ENCODE measurements around the gene ASL. TPM values are rescaled to one million over a fixed set of nuclear protein-coding genes. Genes with fewer than 3 reads are reported as not detected.
A peak's percentile ranks its signal among the peaks of the same experiment; 100 is the strongest.
"Not testable (repeated sequence)": the region's sequence is repeated elsewhere in the genome, so short reads cannot be mapped to it uniquely, and the experiment has no call there.

ASL gene
- total RNA-seq, 4 donors from 2014 or later = 14.6 to 29.0 (median 27.9) TPM

DNA sequence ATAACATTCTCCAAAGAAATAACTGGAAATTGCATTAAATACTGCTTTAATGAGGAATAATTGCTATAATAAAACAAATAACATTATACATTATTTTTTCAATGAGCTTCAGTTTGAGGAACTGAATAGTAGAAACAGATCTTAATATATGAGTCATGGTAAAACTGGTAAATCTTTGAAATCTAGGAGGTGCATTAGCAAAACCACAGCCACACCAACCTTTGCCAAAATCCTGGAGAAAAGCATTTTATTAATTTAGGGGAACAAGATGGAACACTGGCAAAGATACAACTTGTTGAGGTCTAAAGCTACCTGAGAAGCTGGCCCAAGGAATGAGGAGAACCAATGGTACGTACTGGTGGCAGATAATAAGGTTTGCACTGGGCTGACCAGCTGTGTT is 5.4 kb upstream of the ASL start:
- TF ChIP-seq POLR2A (IDR thresholded peaks at IDR 0.05) = no peak
- TF ChIP-seq, protein P1, sequence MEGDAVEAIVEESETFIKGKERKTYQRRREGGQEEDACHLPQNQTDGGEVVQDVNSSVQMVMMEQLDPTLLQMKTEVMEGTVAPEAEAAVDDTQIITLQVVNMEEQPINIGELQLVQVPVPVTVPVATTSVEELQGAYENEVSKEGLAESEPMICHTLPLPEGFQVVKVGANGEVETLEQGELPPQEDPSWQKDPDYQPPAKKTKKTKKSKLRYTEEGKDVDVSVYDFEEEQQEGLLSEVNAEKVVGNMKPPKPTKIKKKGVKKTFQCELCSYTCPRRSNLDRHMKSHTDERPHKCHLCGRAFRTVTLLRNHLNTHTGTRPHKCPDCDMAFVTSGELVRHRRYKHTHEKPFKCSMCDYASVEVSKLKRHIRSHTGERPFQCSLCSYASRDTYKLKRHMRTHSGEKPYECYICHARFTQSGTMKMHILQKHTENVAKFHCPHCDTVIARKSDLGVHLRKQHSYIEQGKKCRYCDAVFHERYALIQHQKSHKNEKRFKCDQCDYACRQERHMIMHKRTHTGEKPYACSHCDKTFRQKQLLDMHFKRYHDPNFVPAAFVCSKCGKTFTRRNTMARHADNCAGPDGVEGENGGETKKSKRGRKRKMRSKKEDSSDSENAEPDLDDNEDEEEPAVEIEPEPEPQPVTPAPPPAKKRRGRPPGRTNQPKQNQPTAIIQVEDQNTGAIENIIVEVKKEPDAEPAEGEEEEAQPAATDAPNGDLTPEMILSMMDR (IDR thresholded peaks at IDR 0.05) = no peak
- intact Hi-C loops (cut with DNase I; ENCODE audit: low total_unique reads) = no loop called here
- H3K4me3 ChIP-seq (ENCODE audit: low read depth, poor library complexity, severe bottlenecking) = no peak overlapping the region
- no peak for DNase-seq (ENCODE audit: low spot score in 2 of 2)
- WGBS, 2 donors = 86 to 88% methylated on average over 1 of the region's 1 CpG

GRCh38 chr7:66072208-66072607 is 3.4 kb upstream of the ASL start:
- WGBS, 2 donors = 66 to 72% methylated on average over 7 of the region's 7 CpGs
- H3K4me3 ChIP-seq (ENCODE audit: low read depth, poor library complexity, severe bottlenecking); DNase-seq (ENCODE audit: low spot score in 2 of 2); intact Hi-C loops (cut with DNase I; ENCODE audit: low total_unique reads): not testable (repeated sequence)

- peak overlapping the region; percentile 70 for H3K4me3 ChIP-seq (ENCODE audit: low read depth, poor library complexity, severe bottlenecking)
- TF ChIP-seq, protein P1 (IDR thresholded peaks at IDR 0.05) = no peak
- no peak for TF ChIP-seq POLR2A (IDR thresholded peaks at IDR 0.05)
- intact Hi-C loops (cut with DNase I; ENCODE audit: low total_unique reads) = no loop called here
- 71 to 73% methylated on average over 11 of the region's 11 CpGs for WGBS, 2 donors
- DNase-seq (ENCODE audit: low spot score in 2 of 2) = no peak
Observed at GRCh38 chr7:66076462-66077329, 1.1 kb downstream of the ASL start.

DNA sequence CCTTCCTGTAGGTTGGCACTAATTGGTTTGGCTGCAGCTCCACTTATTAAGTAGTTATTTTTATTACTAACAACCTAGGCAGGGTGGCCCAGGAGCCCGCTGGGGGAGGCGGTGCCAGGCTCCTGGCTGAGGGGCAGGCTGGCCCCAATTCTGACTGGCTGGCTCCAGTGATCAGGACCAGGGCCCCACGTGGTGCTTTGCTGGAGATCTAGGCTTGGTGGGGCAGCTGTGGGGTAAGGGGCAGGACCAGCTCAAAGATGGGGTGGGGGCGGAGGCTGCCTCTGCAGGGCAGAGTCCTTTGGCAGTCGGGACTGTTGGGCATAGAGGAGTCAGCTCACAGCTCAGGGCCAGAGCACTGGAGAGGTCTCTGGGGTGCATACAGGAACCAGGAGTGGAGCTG is 2.4 kb downstream of the ASL start:
- TF ChIP-seq POLR2A (IDR thresholded peaks at IDR 0.05) = no peak
- TF ChIP-seq, protein P1 (IDR thresholded peaks at IDR 0.05) = no peak
- intact Hi-C loops (cut with DNase I; ENCODE audit: low total_unique reads) = no loop called here
- no peak for DNase-seq (ENCODE audit: low spot score in 2 of 2)
- H3K4me3 ChIP-seq (ENCODE audit: low read depth, poor library complexity, severe bottlenecking) = no peak overlapping the region
- 56 to 69% methylated on average over 3 to 5 of the region's 5 CpGs for WGBS, 2 donors

DNA sequence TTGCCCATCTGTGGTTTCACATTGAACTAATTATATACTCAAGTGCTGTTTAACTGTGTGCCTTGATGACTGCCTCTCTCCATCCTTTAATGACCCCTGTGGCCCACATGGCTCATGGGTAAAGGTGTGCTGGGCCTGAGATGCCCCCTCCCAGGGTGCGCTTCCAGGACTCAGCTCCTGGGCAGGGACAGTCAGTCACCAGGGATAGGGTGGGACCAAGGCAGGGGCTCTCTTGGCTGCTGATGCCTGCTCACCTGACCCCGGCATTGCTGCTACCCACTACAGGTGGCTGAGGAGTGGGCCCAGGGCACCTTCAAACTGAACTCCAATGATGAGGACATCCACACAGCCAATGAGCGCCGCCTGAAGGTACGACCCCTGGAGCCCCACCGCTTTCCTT is 6.5 kb downstream of the ASL start:
- TF ChIP-seq, protein P1 (IDR thresholded peaks at IDR 0.05) = no peak
- no peak for TF ChIP-seq POLR2A (IDR thresholded peaks at IDR 0.05)
- intact Hi-C loops (cut with DNase I; ENCODE audit: low total_unique reads) = no loop called here
- H3K4me3 ChIP-seq (ENCODE audit: low read depth, poor library complexity, severe bottlenecking) = no peak overlapping the region
- DNase-seq (ENCODE audit: low spot score in 2 of 2) = no peak
- 95 to 98% methylated on average over 4 to 6 of the region's 6 CpGs for WGBS, 2 donors

DNA sequence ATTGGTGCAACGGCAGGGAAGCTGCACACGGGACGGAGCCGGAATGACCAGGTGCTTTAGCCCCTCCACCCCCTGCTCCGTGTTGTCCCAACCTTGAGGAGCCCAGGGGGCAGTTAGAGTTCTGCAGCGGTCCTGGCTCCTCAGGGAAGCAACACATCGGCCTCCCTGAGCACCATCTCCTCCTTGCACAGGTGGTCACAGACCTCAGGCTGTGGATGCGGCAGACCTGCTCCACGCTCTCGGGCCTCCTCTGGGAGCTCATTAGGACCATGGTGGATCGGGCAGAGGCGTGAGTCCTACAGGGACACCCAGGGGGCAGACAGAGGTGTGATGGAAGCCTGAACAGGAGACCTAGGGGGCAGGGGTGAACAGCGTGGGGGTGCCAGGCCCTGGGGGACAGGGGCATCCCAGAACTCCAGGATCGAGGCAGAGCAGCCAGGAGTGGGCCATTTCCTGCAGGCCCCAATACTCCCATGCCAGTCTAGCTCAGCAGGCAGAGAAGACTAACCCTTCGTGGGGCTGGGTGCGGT is 7.3 kb downstream of the ASL start:
- WGBS, 2 donors = 94 to 97% methylated on average over 13 to 16 of the region's 16 CpGs
- TF ChIP-seq, protein P1 (IDR thresholded peaks at IDR 0.05) = no peak
- TF ChIP-seq POLR2A (IDR thresholded peaks at IDR 0.05) = no peak
- no peak overlapping the region for H3K4me3 ChIP-seq (ENCODE audit: low read depth, poor library complexity, severe bottlenecking)
- DNase-seq (ENCODE audit: low spot score in 2 of 2) = no peak
- intact Hi-C loops (cut with DNase I; ENCODE audit: low total_unique reads) = no loop called here
